SW480 (cell line): ENCODE results near the gene SCN7A.

Experiments used
- DNase-seq: peaks from one replicate; pipeline ENCODE4 v3.0.0-alpha.2; 2016; ENCODE audit warnings: low spot score

SCN7A gene

GRCh38 chr2:166404831-166405568 is 89.0 kb downstream of the SCN7A start:
- no peak for DNase-seq

GRCh38 chr2:166394245-166394644 is 99.8 kb downstream of the SCN7A start:
- no peak for DNase-seq

- no peak for DNase-seq
Observed at GRCh38 chr2:166393008-166393407, 101.0 kb downstream of the SCN7A start.

- no peak for DNase-seq
Observed at GRCh38 chr2:166388481-166389070, 105.5 kb downstream of the SCN7A start.

- DNase-seq, result no peak
Observed at GRCh38 chr2:166385313-166385712, 108.7 kb downstream of the SCN7A start.

- DNase-seq, result peak; percentile 18
Observed at GRCh38 chr2:166384774-166385173, 109.3 kb downstream of the SCN7A start.

- no peak for DNase-seq
Observed at GRCh38 chr2:166382448-166382847, 111.6 kb downstream of the SCN7A start.

- no peak for DNase-seq
Observed at GRCh38 chr2:166380615-166381014, 113.4 kb downstream of the SCN7A start.

GRCh38 chr2:166376873-166377272 is 117.2 kb downstream of the SCN7A start:
- DNase-seq, result no peak

- no peak for DNase-seq
Observed at GRCh38 chr2:166376488-166376828, 117.6 kb downstream of the SCN7A start.

GRCh38 chr2:166375736-166376487 is 118.1 kb downstream of the SCN7A start, which contains the start of gene SCN9A:
TSS of gene SCN9A (minus strand) at chr2:166375944. CDS start at chr2:166311756, 64,188 bp downstream.
- DNase-seq, result peak; percentile 87

- DNase-seq, result no peak
Observed at GRCh38 chr2:166375195-166375735, 118.8 kb downstream of the SCN7A start.

GRCh38 chr2:166373951-166374350 is 120.1 kb downstream of the SCN7A start:
- peak; percentile 72 for DNase-seq

- no peak for DNase-seq
Observed at GRCh38 chr2:166373539-166373938, 120.5 kb downstream of the SCN7A start.

GRCh38 chr2:166373105-166373504 is 120.9 kb downstream of the SCN7A start:
- no peak for DNase-seq

GRCh38 chr2:166372046-166372445 is 122.0 kb downstream of the SCN7A start:
- no peak for DNase-seq

GRCh38 chr2:166365803-166366420 is 128.1 kb downstream of the SCN7A start:
- no peak for DNase-seq

- DNase-seq, result no peak
Observed at GRCh38 chr2:166365239-166365638, 128.8 kb downstream of the SCN7A start.

- DNase-seq, result no peak
Observed at GRCh38 chr2:166364476-166365161, 129.4 kb downstream of the SCN7A start.

- peak; percentile 52 for DNase-seq
Observed at GRCh38 chr2:166361351-166362153, 132.5 kb downstream of the SCN7A start.

GRCh38 chr2:166360906-166361305 is 133.1 kb downstream of the SCN7A start:
- DNase-seq, result no peak
